Fibroblast of mammary gland (primary cell): ENCODE data around the gene OR2T33.
"Not testable (repeated sequence)": the region's sequence is repeated elsewhere in the genome, so short reads cannot be mapped to it uniquely, and the experiment has no call there.

ENCODE experiments used
- DNase-seq: peaks from one replicate; pipeline ENCODE4 v3.0.0-alpha.2; 2010; ENCODE audit warnings: low read depth
- H3K4me3 ChIP-seq: 2 replicates; pipeline ENCODE4 v1.5.1; 2011; ENCODE audit warnings: low read depth, mild to moderate bottlenecking, low read length, moderate library complexity; ENCODE audit not compliant: control insufficient read depth
- CTCF ChIP-seq: conservative IDR thresholded peaks from 2 replicates; pipeline ENCODE4 v1.5.1; 2011; ENCODE audit warnings: low read depth, low read length, inconsistent platforms; ENCODE audit not compliant: control insufficient read depth, insufficient read depth

Gene OR2T33

GRCh38 chr1:248277876-248278275 is at the start of gene OR2T33:
Gene OR2T33 (minus strand): TSS chr1:248277976. CDS start chr1:248273814, 4,162 bp downstream.
- no peak within 1 kb of the TSS for H3K4me3 ChIP-seq
- no peak for TF ChIP-seq CTCF
- DNase-seq, result no peak

GRCh38 chr1:248324468-248324867 is 46.7 kb upstream of the OR2T33 start, which contains the start of gene OR2M7:
Gene OR2M7 (minus strand): TSS chr1:248324568. CDS start chr1:248324568, 0 bp downstream.
- no peak for DNase-seq
- H3K4me3 ChIP-seq, result no peak within 1 kb of the TSS
- TF ChIP-seq CTCF, result no peak

- no peak overlapping the region for H3K4me3 ChIP-seq
- DNase-seq, result no peak
- TF ChIP-seq CTCF, result no peak
Observed at GRCh38 chr1:248316796-248317195, 39.0 kb upstream of the OR2T33 start.

- DNase-seq, H3K4me3 ChIP-seq: not testable (repeated sequence)
Observed at GRCh38 chr1:248306740-248307139, 29.0 kb upstream of the OR2T33 start.

GRCh38 chr1:248306103-248306502 is 28.3 kb upstream of the OR2T33 start:
- DNase-seq, result no peak
- H3K4me3 ChIP-seq, result no peak overlapping the region
- TF ChIP-seq CTCF, result no peak

GRCh38 chr1:248305672-248306071 is 27.9 kb upstream of the OR2T33 start:
- not testable (repeated sequence) for H3K4me3 ChIP-seq, DNase-seq

GRCh38 chr1:248303324-248303723 is 25.5 kb upstream of the OR2T33 start, which contains the start of gene OR2T12:
Gene OR2T12 (minus strand): TSS chr1:248303424. CDS start chr1:248295578, 7,846 bp downstream.
- DNase-seq, result no peak
- no peak within 1 kb of the TSS for H3K4me3 ChIP-seq
- no peak for TF ChIP-seq CTCF

GRCh38 chr1:248288391-248288790 is 10.6 kb upstream of the OR2T33 start:
- no peak for TF ChIP-seq CTCF
- H3K4me3 ChIP-seq, result no peak overlapping the region
- DNase-seq, result no peak

GRCh38 chr1:248273225-248273624 is 4.6 kb downstream of the OR2T33 start:
- H3K4me3 ChIP-seq, result not testable (repeated sequence)

More at GRCh38 chr1:248273225-248273624, 4.6 kb downstream of the OR2T33 start:
- DNase-seq, result not testable (repeated sequence)
